Activated B cell treated with CpG ODN at 0.5 μM for 24 hours (primary cell): Measurements from ENCODE around the gene POP5. TPM values are rescaled to one million over a fixed set of nuclear protein-coding genes. Genes with fewer than 3 reads are reported as not detected.

Experiments used
- ATAC-seq: fragments of 200-7000 bp; cut with Tn5 transposase; one replicate; pipeline ENCODE4 v1.10.0; 2021; ENCODE audit warnings: low read depth, mild to moderate bottlenecking, moderate library complexity
- CTCF ChIA-PET: fragments of 350-600 bp; sonication (Branson Sonifier 250); formaldehyde crosslinking; loops from one replicate; lab custom pipeline; 2021; ENCODE audit warnings: antibody characterized with exemption; lab: Charles Lee
- POLR2A ChIA-PET: fragments of 350-600 bp; sonication (Branson Sonifier 250); formaldehyde crosslinking; loops from one replicate; lab custom pipeline; 2021; ENCODE audit warnings: antibody characterized with exemption; lab: Charles Lee
- DNase-seq: peaks from one replicate; pipeline ENCODE4 v3.0.0; 2022
- H3K27ac Mint-ChIP-seq: one replicate; pipeline ENCODE4 v1.8.0; 2020; ENCODE audit warnings: mixed read lengths
- H3K27me3 Mint-ChIP-seq: one replicate; pipeline ENCODE4 v1.8.0; 2021; ENCODE audit warnings: mixed read lengths
- H3K36me3 Mint-ChIP-seq: one replicate; pipeline ENCODE4 v1.8.0; 2021; ENCODE audit warnings: low read depth, mixed read lengths
- H3K4me1 Mint-ChIP-seq: one replicate; pipeline ENCODE4 v1.8.0; 2021; ENCODE audit warnings: mixed read lengths
- H3K4me3 Mint-ChIP-seq: one replicate; pipeline ENCODE4 v1.8.0; 2020; ENCODE audit warnings: mild to moderate bottlenecking, mixed read lengths
- H3K9me3 Mint-ChIP-seq: one replicate; pipeline ENCODE4 v1.8.0; 2020; ENCODE audit warnings: mixed read lengths
- intact Hi-C: fragments of 100-400 bp; cut with micrococcal nuclease; formaldehyde crosslinking; loops from one replicate; pipeline ENCODE4 v1.15.1; 2024
- total RNA-seq: library from RNA; stranded (reverse); gene quantifications from 2 replicates; pipeline ENCODE4 v1.2.3, GENCODE V29; 2022
- TF ChIP-seq, protein P1 (sequence below): fragments of 200-600 bp; IDR thresholded peaks from one replicate; pipeline ENCODE4 v1.8.0; 2022; ENCODE audit warnings: antibody characterized with exemption, mild to moderate bottlenecking

The POP5 gene
- total RNA-seq, 1 donor from 2014 or later = 77.5 TPM

DNA sequence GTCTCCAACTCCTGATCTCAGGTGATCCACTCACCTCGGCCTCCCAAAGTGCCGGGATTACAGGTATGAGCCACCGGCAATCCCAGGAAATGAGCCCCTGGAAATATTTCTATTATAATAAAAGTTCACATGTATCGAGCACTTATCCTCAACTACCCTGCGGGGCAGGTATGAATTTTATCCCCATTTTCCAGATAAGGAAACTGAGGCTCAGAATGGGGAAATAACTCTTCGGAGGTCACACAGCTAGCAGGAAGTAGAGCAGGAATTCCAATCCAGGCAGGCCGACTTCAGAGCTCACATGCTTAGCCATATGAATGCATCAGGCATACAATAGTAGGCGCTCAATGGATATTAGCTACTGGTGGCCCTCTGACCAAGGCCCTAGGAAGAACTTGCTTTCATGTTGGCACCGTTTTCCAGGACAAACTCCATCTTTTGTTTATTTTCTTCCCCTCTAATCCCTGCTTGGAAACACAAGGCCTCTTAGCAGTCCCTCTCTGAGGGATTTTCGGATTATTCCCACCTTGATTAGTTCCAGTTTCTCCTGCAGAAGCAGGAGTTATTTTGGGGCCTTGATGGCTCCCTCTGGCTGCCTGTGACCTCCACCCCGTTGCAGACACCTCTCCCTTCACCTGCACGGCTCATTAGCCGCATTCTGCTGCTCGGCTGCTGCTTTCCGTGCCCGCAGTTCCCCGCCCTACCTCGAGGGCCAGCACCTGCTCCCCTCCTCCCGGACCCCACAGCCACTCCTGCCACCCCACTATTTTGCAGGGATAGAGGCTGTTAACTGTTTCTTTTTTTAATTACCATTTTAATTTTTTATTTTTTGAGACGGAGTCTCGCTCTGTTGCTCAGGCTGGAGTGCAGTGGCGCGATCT is 18.7 kb upstream of the POP5 start:
- POLR2A ChIA-PET = no interaction called here
- no peak for DNase-seq
- Mint-ChIP-seq H3K4me3 (no peak overlapping the region), H3K4me1 (no peaks in the 10 kb centered on the region), H3K27ac (no peak overlapping the region), H3K27me3 (peaks cover 12% of the 10 kb centered on the region), H3K9me3 (no peaks in the 10 kb centered on the region), H3K36me3 (no peaks in the 10 kb centered on the region)
- intact Hi-C loops = no loop called here
- TF ChIP-seq, protein P1, sequence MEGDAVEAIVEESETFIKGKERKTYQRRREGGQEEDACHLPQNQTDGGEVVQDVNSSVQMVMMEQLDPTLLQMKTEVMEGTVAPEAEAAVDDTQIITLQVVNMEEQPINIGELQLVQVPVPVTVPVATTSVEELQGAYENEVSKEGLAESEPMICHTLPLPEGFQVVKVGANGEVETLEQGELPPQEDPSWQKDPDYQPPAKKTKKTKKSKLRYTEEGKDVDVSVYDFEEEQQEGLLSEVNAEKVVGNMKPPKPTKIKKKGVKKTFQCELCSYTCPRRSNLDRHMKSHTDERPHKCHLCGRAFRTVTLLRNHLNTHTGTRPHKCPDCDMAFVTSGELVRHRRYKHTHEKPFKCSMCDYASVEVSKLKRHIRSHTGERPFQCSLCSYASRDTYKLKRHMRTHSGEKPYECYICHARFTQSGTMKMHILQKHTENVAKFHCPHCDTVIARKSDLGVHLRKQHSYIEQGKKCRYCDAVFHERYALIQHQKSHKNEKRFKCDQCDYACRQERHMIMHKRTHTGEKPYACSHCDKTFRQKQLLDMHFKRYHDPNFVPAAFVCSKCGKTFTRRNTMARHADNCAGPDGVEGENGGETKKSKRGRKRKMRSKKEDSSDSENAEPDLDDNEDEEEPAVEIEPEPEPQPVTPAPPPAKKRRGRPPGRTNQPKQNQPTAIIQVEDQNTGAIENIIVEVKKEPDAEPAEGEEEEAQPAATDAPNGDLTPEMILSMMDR = no peak
- ATAC-seq = no peak
- CTCF ChIA-PET = no interaction called here

DNA sequence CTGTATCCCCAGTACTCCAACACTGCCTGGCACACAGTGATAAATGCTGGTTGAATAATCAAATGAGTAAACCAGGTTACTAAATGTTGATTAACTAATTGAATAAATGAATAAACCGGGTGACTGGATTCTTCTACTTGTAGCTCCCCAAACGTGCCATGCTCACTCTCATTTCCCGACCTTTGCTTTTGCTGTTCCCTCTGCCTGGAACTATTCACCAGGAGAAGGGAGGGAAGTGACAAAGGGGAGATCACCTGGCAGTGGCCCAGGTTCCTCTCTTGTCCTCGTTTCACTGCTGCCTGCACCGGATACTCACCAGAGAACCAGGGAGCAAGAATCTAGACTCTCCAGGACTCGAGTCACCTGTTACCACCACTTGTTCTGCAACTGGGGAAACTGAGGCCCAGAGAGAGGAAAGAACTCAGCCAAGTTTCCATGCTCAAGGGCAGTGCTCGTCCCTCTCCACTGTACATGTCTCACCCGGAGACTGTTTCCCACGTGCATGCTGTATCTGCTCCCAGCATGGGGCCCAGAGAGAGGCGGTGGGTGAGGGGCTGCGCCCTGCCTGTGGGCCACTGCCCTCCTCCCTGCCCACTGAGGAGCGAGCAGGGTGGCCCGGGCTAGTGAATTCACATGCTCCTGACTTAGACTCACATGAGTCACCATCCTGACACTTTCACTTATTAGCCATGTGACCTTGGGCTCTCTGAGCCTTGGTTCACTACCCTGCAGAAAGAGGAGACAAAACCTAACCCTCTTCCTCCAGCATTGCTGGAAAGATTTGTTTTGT is 17.7 kb upstream of the POP5 start:
- DNase-seq (no peak), ATAC-seq (no peak)
- Mint-ChIP-seq H3K27me3 (peaks cover 12% of the 10 kb centered on the region), H3K36me3 (no peaks in the 10 kb centered on the region), H3K27ac (no peak overlapping the region), H3K4me1 (no peaks in the 10 kb centered on the region), H3K9me3 (no peaks in the 10 kb centered on the region), H3K4me3 (no peak overlapping the region)
- intact Hi-C loops = no loop called here
- TF ChIP-seq, protein P1 = no peak
- ChIA-PET CTCF (no interaction called here), POLR2A (no interaction called here)

DNA sequence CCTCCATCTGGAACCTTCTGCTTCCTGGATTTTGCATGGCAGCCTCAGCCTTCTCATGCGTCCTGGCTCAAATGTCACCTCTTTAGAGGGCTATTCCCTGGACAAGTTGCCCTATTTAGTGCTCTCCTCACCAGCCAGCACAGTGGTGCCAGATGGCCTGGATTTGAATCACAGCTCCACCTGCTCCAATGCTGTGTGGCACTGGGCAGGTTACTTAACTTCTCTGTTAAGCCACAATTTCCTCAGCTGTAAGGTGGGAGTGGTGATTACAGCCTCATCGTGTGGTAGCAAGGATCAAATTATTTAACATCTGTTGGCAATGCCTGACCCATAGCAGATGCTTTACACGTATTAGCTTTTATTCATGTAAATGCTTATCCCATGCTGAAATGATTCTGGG is 16.7 kb upstream of the POP5 start:
- Mint-ChIP-seq H3K36me3 (no peaks in the 10 kb centered on the region), H3K4me3 (no peak overlapping the region), H3K27ac (no peak overlapping the region), H3K27me3 (peaks cover 12% of the 10 kb centered on the region), H3K9me3 (no peaks in the 10 kb centered on the region), H3K4me1 (no peaks in the 10 kb centered on the region)
- intact Hi-C loops = no loop called here
- DNase-seq = no peak
- TF ChIP-seq, protein P1 = no peak
- ChIA-PET CTCF (no interaction called here), POLR2A (no interaction called here)
- no peak for ATAC-seq

DNA sequence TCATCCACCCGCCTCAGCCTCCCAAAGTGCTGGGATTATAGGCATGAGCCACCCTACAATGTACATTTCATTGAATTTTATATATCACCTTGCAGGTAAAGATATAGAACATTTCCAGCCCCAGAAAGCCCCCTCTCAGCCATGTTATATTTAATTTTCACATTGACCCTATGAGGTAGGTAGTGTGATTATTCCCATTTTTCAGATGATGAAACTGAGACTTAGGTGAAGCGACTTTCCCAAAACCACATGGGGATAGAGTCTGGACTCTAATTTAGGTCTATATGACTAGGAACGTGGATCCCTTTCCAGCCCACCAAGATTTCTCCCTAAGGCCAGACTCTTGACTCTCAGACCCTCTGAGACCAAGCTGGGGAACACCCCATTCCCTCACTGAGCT is 15.7 kb upstream of the POP5 start:
- H3K9me3 Mint-ChIP-seq = no peaks in the 10 kb centered on the region
- ATAC-seq (no peak), DNase-seq (no peak)
- no peak overlapping the region for H3K27ac Mint-ChIP-seq
- TF ChIP-seq, protein P1 = no peak
- no peaks in the 10 kb centered on the region for H3K36me3 Mint-ChIP-seq
- no peaks in the 10 kb centered on the region for H3K4me1 Mint-ChIP-seq
- POLR2A ChIA-PET = no interaction called here
- H3K4me3 Mint-ChIP-seq = no peak overlapping the region
- H3K27me3 Mint-ChIP-seq = peaks cover 8% of the 10 kb centered on the region
- intact Hi-C loops = no loop called here
- CTCF ChIA-PET = no interaction called here
